Kidney epithelial cell (primary cell): Measurements from ENCODE around the gene KIF6. TPM values are rescaled to one million over a fixed set of nuclear protein-coding genes. Genes with fewer than 3 reads are reported as not detected.

ENCODE experiments used
- DNase-seq: peaks from one replicate; pipeline ENCODE4 v3.0.0-alpha.2; 2010; ENCODE audit warnings: low read depth
- H3K27me3 ChIP-seq: 2 replicates; pipeline ENCODE4 v1.6.0; 2011; ENCODE audit warnings: low read length; ENCODE audit not compliant: control insufficient read depth, insufficient read depth
- H3K36me3 ChIP-seq: 2 replicates; pipeline ENCODE4 v1.5.1; 2011; ENCODE audit warnings: low read length; ENCODE audit not compliant: control insufficient read depth, insufficient read depth
- H3K4me3 ChIP-seq: 2 replicates; pipeline ENCODE4 v1.5.1; 2011; ENCODE audit warnings: low read depth, mild to moderate bottlenecking, control low read depth, low read length
- CTCF ChIP-seq: IDR thresholded peaks from 2 replicates; pipeline ENCODE4 v1.5.1; 2011; ENCODE audit warnings: mild to moderate bottlenecking, moderate library complexity, low read length, control low read depth, inconsistent platforms; ENCODE audit not compliant: insufficient read depth, poor library complexity, severe bottlenecking
- total RNA-seq: library from RNA; depleted of rRNA; stranded (reverse); fragments of >200 nt; gene quantifications from 2 replicates; pipeline ENCODE4 v1.2.3, GENCODE V29; 2015

The KIF6 gene
- total RNA-seq, 1 donor from 2014 or later: 0.33 TPM

GRCh38 chr6:39432330-39433025, 292.7 kb downstream of the KIF6 start:
- no peak for DNase-seq
- no peak for TF ChIP-seq CTCF
- H3K36me3 ChIP-seq: no peaks in the 10 kb centered on the region
- no peaks in the 10 kb centered on the region for H3K27me3 ChIP-seq
- no peak overlapping the region for H3K4me3 ChIP-seq

- no peaks in the 10 kb centered on the region for H3K36me3 ChIP-seq
- no peak for DNase-seq
- TF ChIP-seq CTCF: no peak
- H3K27me3 ChIP-seq: no peaks in the 10 kb centered on the region
- no peak overlapping the region for H3K4me3 ChIP-seq
Observed at GRCh38 chr6:39430871-39431523, 294.2 kb downstream of the KIF6 start.

- no peaks in the 10 kb centered on the region for H3K36me3 ChIP-seq
- TF ChIP-seq CTCF: no peak
- H3K27me3 ChIP-seq: no peaks in the 10 kb centered on the region
- no peak for DNase-seq
- no peak overlapping the region for H3K4me3 ChIP-seq
Observed at GRCh38 chr6:39430446-39430845, 294.8 kb downstream of the KIF6 start.

- no peak overlapping the region for H3K4me3 ChIP-seq
- no peak for DNase-seq
- H3K36me3 ChIP-seq: no peaks in the 10 kb centered on the region
- no peak for TF ChIP-seq CTCF
- H3K27me3 ChIP-seq: no peaks in the 10 kb centered on the region
Observed at GRCh38 chr6:39428816-39429215, 296.4 kb downstream of the KIF6 start.

- Histone ChIP-seq H3K27me3 (no peaks in the 10 kb centered on the region), H3K36me3 (no peaks in the 10 kb centered on the region), H3K4me3 (no peak overlapping the region)
- TF ChIP-seq CTCF: no peak
- DNase-seq: no peak
Observed at GRCh38 chr6:39428152-39428551, 297.1 kb downstream of the KIF6 start.

- H3K4me3 ChIP-seq: no peak overlapping the region
- DNase-seq: peak; percentile 31
- TF ChIP-seq CTCF: no peak
- H3K36me3 ChIP-seq: no peaks in the 10 kb centered on the region
- no peaks in the 10 kb centered on the region for H3K27me3 ChIP-seq
Observed at GRCh38 chr6:39426073-39426456, 299.1 kb downstream of the KIF6 start.
